Stimulated activated CD4-positive, alpha-beta T cell treated with anti-CD3 and anti-CD28 coated beads, Interleukin-2, amount 100 ng/mL, for 4 hours (primary cell): ENCODE data around the gene PCDHGA7.
"Not testable (repeated sequence)": the region's sequence is repeated elsewhere in the genome, so short reads cannot be mapped to it uniquely, and the experiment has no call there.

Source experiments
- DNase-seq: peaks from one replicate; pipeline ENCODE4 v3.0.0-alpha.2; 2020; ENCODE audit warnings: low read depth

Gene PCDHGA7

DNA sequence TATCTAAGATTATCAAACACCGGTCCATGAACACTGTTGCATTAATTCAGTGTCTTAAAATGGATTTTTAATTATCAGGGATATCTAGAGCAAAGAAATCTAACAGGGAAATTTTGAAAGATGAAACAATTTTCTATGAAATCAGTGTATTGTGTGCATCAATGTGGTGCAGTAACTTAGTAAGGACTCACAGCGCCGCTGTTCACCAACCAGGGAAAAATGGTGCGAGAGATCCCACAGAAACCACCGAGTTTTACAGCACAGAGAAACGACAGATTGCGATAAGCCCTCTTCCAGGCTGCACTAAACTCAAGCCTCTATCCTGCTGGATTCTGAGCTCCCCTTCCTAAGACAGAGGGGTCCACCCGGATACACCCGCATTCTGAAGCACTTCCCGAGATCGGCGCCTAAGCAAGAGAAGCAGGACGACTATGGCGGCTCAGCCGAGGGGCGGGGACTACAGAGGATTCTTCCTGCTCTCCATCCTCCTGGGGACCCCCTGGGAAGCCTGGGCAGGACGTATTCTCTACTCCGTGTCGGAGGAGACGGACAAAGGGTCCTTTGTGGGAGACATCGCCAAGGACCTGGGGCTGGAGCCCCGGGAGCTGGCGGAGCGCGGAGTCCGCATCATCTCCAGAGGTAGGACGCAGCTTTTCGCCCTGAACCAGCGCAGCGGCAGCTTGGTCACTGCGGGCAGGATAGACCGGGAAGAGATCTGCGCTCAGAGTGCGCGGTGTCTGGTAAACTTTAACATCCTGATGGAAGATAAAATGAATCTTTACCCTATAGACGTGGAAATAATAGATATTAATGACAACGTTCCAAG lies at the start of gene PCDHGA7:
Gene PCDHGA7, plus strand, starts transcription at position 274 of the 826 bp plus-strand sequence. Its CDS starts 158 bp downstream, at position 432.
- DNase-seq, result no peak

DNA sequence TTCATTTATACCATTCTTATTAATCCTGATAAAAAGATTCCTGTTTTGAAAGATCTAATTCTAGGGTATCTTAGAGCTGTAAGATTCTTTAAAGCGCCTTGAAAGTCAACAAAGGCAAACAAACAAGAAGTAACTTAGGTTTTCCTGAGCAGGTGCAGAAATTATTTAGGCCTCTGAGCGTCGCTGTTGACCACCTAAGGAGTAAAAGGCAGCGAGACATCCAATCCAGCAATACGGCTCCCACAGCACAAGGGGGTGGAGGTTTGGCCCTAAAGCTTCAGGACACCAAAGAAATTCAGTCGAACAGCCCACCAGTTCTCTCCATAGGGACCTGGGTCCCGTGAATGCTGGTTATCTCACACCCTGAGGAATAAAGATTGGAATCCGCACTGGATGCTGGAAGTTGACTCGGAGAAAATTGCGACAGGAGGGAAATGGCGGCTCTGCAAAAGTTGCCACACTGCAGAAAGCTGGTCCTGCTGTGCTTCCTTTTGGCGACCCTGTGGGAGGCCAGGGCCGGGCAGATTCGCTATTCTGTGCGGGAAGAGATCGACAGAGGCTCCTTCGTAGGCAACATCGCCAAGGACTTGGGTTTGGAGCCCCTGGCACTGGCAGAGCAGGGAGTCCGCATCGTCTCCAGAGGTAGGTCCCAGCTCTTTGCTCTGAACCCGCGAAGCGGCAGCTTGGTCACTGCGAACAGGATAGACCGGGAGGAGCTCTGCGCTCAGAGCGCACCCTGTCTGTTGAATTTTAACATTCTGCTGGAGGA lies 43.8 kb upstream of the PCDHGA7 start, which contains the start of gene PCDHGA2:
Gene PCDHGA2, plus strand, starts transcription at position 223 of the 769 bp plus-strand sequence.
- DNase-seq, result no peak

DNA sequence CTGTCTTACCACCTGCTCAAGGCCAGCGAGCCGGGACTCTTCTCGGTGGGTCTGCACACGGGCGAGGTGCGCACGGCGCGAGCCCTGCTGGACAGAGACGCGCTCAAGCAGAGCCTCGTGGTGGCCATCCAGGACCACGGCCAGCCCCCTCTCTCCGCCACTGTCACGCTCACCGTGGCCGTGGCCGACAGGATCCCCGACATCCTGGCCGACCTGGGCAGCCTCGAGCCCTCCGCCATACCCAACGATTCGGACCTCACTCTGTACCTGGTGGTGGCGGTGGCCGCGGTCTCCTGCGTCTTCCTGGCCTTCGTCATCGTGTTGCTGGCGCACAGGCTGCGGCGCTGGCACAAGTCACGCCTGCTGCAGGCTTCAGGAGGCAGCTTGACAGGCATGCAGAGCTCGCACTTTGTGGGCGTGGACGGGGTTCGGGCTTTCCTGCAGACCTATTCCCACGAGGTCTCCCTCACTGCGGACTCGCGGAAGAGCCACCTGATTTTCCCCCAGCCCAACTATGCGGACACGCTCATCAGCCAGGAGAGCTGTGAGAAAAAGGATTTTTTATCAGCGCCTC lies 41.7 kb upstream of the PCDHGA7 start:
- not testable (repeated sequence) for DNase-seq

- no peak for DNase-seq
These were observed 39.8 kb upstream of the PCDHGA7 start for GRCh38 chr5:141342773-141343172.

GRCh38 chr5:141343242-141343952 lies 39.1 kb upstream of the PCDHGA7 start, which contains the start of gene PCDHGA3:
Gene PCDHGA3 (plus strand): TSS chr5:141343829. CDS start chr5:141344034, 205 bp downstream.
- no peak for DNase-seq

DNA sequence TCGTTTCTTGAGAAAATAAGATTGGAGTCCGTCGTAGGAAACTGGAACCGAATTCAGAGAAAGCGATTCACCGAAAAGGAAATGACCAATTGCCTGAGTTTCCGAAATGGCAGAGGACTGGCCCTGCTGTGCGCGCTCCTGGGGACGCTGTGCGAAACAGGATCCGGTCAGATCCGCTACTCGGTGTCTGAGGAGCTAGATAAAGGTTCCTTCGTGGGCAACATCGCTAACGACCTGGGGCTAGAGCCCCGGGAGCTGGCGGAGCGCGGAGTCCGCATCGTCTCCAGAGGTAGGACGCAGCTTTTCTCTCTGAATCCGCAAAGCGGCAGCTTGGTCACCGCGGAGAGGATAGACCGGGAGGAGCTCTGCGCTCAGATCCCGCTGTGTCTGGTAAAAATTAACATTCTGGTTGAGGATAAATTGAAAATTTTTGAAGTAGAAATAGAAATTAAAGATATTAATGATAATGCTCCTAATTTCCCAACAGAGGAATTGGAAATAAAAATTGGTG lies 38.5 kb upstream of the PCDHGA7 start:
- no peak for DNase-seq

GRCh38 chr5:141345327-141345726 lies 37.2 kb upstream of the PCDHGA7 start:
- DNase-seq, result no peak

- not testable (repeated sequence) for DNase-seq
These were observed 36.5 kb upstream of the PCDHGA7 start for GRCh38 chr5:141346017-141346416.

- no peak for DNase-seq
These were observed 32.5 kb upstream of the PCDHGA7 start, which contains the start of gene PCDHGB1 for GRCh38 chr5:141349917-141350619. Gene PCDHGB1 (plus strand): TSS chr5:141350099. CDS start chr5:141350261, 162 bp downstream.

- no peak for DNase-seq
These were observed 31.0 kb upstream of the PCDHGA7 start for GRCh38 chr5:141351591-141351990.

- no peak for DNase-seq
These were observed 27.6 kb upstream of the PCDHGA7 start, which contains the start of gene PCDHGA4 for GRCh38 chr5:141354900-141355469. Gene PCDHGA4 (plus strand): TSS chr5:141355021. CDS start chr5:141355108, 87 bp downstream.

DNA sequence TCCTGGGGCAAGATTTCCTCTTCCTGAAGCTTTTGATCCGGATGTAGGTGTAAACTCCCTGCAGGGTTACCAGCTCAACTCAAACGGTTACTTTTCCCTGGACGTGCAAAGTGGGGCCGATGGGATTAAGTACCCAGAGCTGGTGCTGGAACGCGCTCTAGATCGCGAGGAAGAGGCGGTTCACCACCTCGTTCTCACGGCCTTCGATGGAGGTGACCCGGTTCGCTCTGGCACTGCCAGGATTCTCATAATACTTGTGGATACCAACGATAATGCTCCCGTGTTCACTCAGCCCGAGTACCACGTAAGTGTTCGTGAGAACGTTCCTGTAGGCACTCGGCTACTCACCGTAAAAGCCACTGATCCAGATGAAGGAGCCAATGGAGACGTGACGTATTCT lies 26.9 kb upstream of the PCDHGA7 start:
- no peak for DNase-seq

DNA sequence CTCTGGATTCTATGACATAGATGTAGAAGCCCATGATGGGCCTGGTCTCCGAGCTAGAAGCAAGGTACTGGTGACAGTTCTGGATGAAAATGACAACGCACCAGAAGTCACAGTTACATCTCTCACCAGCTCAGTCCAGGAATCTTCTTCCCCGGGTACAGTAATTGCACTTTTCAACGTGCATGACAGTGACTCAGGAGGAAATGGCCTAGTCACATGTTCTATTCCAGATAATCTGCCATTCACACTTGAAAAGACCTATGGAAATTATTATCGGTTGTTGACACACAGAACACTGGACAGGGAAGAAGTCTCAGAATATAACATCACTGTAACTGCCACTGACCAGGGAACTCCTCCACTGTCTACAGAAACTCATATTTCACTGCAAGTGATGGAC lies 26.4 kb upstream of the PCDHGA7 start:
- no peak for DNase-seq

DNA sequence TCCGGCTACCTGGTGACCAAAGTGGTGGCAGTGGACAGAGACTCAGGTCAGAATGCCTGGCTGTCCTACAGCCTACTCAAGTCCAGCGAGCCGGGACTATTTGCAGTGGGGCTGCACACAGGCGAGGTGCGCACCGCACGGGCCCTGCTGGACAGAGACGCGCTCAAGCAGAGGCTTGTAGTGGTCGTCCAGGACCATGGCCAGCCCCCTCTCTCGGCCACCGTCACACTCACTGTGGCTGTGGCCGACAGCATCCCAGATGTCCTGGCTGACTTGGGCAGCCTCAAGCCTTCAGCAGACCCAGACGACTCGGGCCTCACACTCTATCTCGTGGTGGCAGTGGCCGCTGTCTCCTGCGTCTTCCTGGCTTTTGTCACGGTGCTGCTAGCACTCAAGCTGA lies 25.6 kb upstream of the PCDHGA7 start:
- no peak for DNase-seq

DNA sequence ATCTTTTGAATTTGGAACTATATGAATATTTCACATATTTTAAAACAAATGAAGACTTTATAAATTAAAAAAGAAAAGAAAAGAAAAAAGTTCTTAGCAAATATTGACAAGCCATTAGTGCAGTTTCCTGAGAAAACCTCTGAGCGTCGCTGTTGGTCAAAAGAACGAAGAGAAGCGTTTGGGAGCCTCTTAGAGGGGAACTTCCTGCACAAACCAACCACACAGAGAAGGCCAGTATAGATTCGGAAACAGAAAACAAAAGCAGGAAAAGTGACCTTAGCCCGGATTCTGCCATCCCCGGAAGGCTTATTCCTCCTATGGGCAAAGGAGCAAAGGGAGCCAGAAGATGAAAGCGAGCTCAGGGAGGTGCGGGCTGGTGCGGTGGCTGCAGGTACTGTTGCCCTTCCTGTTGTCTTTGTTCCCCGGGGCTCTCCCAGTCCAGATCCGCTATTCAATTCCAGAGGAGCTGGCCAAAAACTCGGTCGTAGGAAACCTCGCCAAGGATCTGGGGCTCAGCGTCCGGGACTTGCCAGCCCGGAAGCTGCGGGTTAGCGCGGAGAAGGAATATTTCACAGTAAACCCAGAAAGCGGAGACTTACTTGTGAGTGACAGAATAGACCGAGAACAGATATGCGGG lies 22.6 kb upstream of the PCDHGA7 start, which contains the start of gene PCDHGB2:
Gene PCDHGB2, plus strand, starts transcription at position 205 of the 637 bp plus-strand sequence. Its CDS starts 142 bp downstream, at position 347.
- no peak for DNase-seq

DNA sequence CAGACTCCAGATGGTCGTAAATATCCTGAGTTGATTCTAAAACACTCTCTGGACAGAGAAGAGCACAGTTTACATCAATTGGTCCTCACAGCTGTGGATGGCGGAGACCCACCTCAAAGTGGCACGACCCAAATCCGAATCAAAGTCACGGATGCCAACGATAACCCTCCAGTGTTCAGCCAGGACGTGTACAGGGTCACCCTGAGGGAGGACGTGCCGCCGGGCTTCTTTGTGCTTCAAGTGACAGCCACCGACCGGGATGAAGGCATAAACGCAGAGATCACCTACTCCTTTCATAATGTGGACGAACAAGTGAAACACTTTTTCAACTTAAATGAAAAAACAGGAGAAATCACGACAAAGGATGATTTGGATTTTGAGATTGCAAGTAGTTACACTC lies 21.9 kb upstream of the PCDHGA7 start:
- DNase-seq, result no peak

DNA sequence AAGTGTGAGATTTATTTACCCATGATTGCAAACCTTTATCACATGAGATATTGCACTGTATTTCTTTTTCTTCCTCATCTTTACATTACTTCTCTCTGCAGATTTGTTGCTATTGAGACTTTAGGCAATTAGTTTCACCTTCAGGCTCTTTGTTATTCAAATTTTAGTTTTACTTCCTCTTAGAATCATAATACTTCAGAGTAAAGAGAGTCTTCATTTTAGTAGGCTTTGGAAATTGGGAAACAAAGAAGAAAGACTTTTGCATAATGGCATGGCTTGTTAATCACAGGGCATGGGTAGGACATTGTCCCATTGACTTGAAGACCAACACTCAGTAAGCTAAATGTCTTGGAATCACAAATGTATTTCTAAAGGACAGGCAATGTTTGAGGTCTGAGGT lies 19.8 kb upstream of the PCDHGA7 start:
- DNase-seq, result no peak

- no peak for DNase-seq
These were observed 18.4 kb upstream of the PCDHGA7 start, which contains the start of gene PCDHGA5 for GRCh38 chr5:141363952-141364660. Gene PCDHGA5 (plus strand): TSS chr5:141364162. CDS start chr5:141364331, 169 bp downstream.
